ENCODE data around the gene CNKSR3. TPM values are rescaled to one million over a fixed set of nuclear protein-coding genes. Genes with fewer than 3 reads are reported as not detected.

CNKSR3 gene
- total and polyA plus RNA-seq, 2 experiments from 2014 or later, result 22.4 to 23.9 TPM

- no peak overlapping the region for H3K4me2 ChIP-seq
- H3K79me2 ChIP-seq, result no peaks in the 10 kb centered on the region
- TF ChIP-seq EZH2phosphoT487 (IDR thresholded peaks at IDR 0.05; ENCODE audit: low read depth, severe bottlenecking, unreplicated experiment) (no peak), CTCF (IDR thresholded peaks at IDR 0.05; ENCODE audit: poor library complexity) (no peak), EZH2 (IDR thresholded peaks at IDR 0.05; ENCODE audit: borderline replicate concordance) (no peak)
- no peaks in the 10 kb centered on the region for H4K20me1 ChIP-seq (ENCODE audit: insufficient read depth, poor library complexity, severe bottlenecking)
- H3K4me3 ChIP-seq, result no peak overlapping the region
- no peaks in the 10 kb centered on the region for H3K27me3 ChIP-seq
- DNase-seq (ENCODE audit: low spot score), result no peak
- H2AFZ ChIP-seq, result no peak overlapping the region
- no peaks in the 10 kb centered on the region for H3K9me3 ChIP-seq (ENCODE audit: low read depth)
- H3K36me3 ChIP-seq (replicated peaks; ENCODE audit: insufficient read depth, low read depth), result no peaks in the 10 kb centered on the region
- H3K4me1 ChIP-seq (ENCODE audit: insufficient read depth), result no peaks in the 10 kb centered on the region
- 63% methylated on average over 4 of the region's 4 CpGs for WGBS (ENCODE audit: low lambda C conversion rate, missing lambda C conversion rate)
- H3K27ac ChIP-seq, result no peak overlapping the region
- no peaks in the 10 kb centered on the region for H3K9me2 ChIP-seq (replicated peaks; ENCODE audit: insufficient read depth)
Observed at GRCh38 chr6:154363821-154364220, 146.7 kb downstream of the CNKSR3 start.

GRCh38 chr6:154361476-154361875, 149.0 kb downstream of the CNKSR3 start:
- no peak overlapping the region for H2AFZ ChIP-seq
- no peak for DNase-seq (ENCODE audit: low spot score)
- H3K4me3 ChIP-seq, result no peak overlapping the region
- H3K36me3 ChIP-seq (replicated peaks; ENCODE audit: insufficient read depth, low read depth), result no peaks in the 10 kb centered on the region
- H4K20me1 ChIP-seq (ENCODE audit: insufficient read depth, poor library complexity, severe bottlenecking), result no peaks in the 10 kb centered on the region
- H3K27me3 ChIP-seq, result no peaks in the 10 kb centered on the region
- H3K4me1 ChIP-seq (ENCODE audit: insufficient read depth), result no peaks in the 10 kb centered on the region
- H3K4me2 ChIP-seq, result no peak overlapping the region
- no peaks in the 10 kb centered on the region for H3K9me3 ChIP-seq (ENCODE audit: low read depth)
- H3K27ac ChIP-seq, result no peak overlapping the region
- no peaks in the 10 kb centered on the region for H3K79me2 ChIP-seq
- TF ChIP-seq EZH2 (IDR thresholded peaks at IDR 0.05; ENCODE audit: borderline replicate concordance) (no peak), EZH2phosphoT487 (IDR thresholded peaks at IDR 0.05; ENCODE audit: low read depth, severe bottlenecking, unreplicated experiment) (no peak), CTCF (IDR thresholded peaks at IDR 0.05; ENCODE audit: poor library complexity) (no peak)
- 85% methylated on average over 5 of the region's 5 CpGs for WGBS (ENCODE audit: low lambda C conversion rate, missing lambda C conversion rate)
- H3K9me2 ChIP-seq (replicated peaks; ENCODE audit: insufficient read depth), result no peaks in the 10 kb centered on the region

GRCh38 chr6:154360476-154360875, 150.0 kb downstream of the CNKSR3 start:
- Histone ChIP-seq H4K20me1 (ENCODE audit: insufficient read depth, poor library complexity, severe bottlenecking) (no peaks in the 10 kb centered on the region), H3K9me2 (replicated peaks; ENCODE audit: insufficient read depth) (no peaks in the 10 kb centered on the region), H3K4me3 (no peak overlapping the region), H3K36me3 (replicated peaks; ENCODE audit: insufficient read depth, low read depth) (no peaks in the 10 kb centered on the region), H2AFZ (no peak overlapping the region), H3K4me1 (ENCODE audit: insufficient read depth) (no peaks in the 10 kb centered on the region), H3K79me2 (no peaks in the 10 kb centered on the region), H3K9me3 (ENCODE audit: low read depth) (no peaks in the 10 kb centered on the region), H3K27me3 (no peaks in the 10 kb centered on the region), H3K4me2 (no peak overlapping the region), H3K27ac (no peak overlapping the region)
- TF ChIP-seq EZH2 (IDR thresholded peaks at IDR 0.05; ENCODE audit: borderline replicate concordance) (no peak), CTCF (IDR thresholded peaks at IDR 0.05; ENCODE audit: poor library complexity) (no peak), EZH2phosphoT487 (IDR thresholded peaks at IDR 0.05; ENCODE audit: low read depth, severe bottlenecking, unreplicated experiment) (no peak)
- WGBS (ENCODE audit: low lambda C conversion rate, missing lambda C conversion rate), result 90% methylated on average over 3 of the region's 3 CpGs
- DNase-seq (ENCODE audit: low spot score), result no peak

GRCh38 chr6:154359679-154360078, 150.8 kb downstream of the CNKSR3 start:
- H3K36me3 ChIP-seq (replicated peaks; ENCODE audit: insufficient read depth, low read depth), result no peaks in the 10 kb centered on the region
- no peaks in the 10 kb centered on the region for H3K9me3 ChIP-seq (ENCODE audit: low read depth)
- no peaks in the 10 kb centered on the region for H3K79me2 ChIP-seq
- no peaks in the 10 kb centered on the region for H3K4me1 ChIP-seq (ENCODE audit: insufficient read depth)
- TF ChIP-seq EZH2phosphoT487 (IDR thresholded peaks at IDR 0.05; ENCODE audit: low read depth, severe bottlenecking, unreplicated experiment) (no peak), EZH2 (IDR thresholded peaks at IDR 0.05; ENCODE audit: borderline replicate concordance) (no peak), CTCF (IDR thresholded peaks at IDR 0.05; ENCODE audit: poor library complexity) (no peak)
- H3K27me3 ChIP-seq, result no peaks in the 10 kb centered on the region
- DNase-seq (ENCODE audit: low spot score), result no peak
- no peak overlapping the region for H3K4me3 ChIP-seq
- H2AFZ ChIP-seq, result no peak overlapping the region
- no peak overlapping the region for H3K4me2 ChIP-seq
- H4K20me1 ChIP-seq (ENCODE audit: insufficient read depth, poor library complexity, severe bottlenecking), result no peaks in the 10 kb centered on the region
- WGBS (ENCODE audit: low lambda C conversion rate, missing lambda C conversion rate), result 76% methylated on average over 4 of the region's 4 CpGs
- no peak overlapping the region for H3K27ac ChIP-seq
- no peaks in the 10 kb centered on the region for H3K9me2 ChIP-seq (replicated peaks; ENCODE audit: insufficient read depth)

Measured in hepatocyte (in vitro differentiated cells).